ENCODE results near the gene CFAP91. TPM values are rescaled to one million over a fixed set of nuclear protein-coding genes. Genes with fewer than 3 reads are reported as not detected.
A peak's percentile ranks its signal among the peaks of the same experiment; 100 is the strongest.

The CFAP91 gene
- polyA plus RNA-seq, 6 donors from 2014 or later = 0.12 to 0.43 (median 0.31) TPM; not detected in 3

DNA sequence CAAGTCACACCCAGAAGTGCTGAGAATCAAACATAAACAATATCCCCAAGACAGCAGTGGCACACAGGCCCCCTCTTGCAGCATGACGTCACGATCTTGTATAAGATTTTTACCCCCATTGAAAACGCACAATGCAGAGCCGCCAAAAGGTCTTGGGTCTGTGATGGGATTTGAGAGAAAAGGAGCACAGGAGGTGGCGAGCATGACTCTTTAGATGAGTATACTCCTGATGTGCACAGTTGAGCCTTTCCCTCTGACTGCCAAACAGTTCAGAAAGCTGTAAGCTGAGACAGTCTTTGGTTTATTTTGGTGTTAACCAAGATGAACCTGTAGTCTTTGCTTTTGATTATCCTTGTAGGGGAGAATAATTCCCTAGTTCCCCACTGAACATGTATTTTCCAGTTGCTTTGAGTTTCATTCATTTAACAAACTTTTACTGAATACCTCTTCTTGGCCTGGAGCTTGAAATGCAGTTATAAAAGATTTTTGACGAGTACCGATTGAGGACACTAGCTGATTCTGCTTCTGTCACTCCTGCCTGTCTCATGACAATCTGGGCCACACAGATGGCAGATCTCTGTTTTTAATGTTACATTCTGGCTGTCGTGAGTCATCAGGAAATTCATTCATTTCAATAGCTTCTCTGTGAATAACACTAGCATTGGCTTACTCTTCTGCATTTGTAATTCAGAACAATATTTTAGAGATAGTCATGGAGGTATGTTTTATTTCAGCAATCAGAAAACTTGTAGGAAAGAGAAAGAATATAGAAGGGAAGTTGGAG lies 28.9 kb downstream of the CFAP91 start:
- ATAC-seq (ENCODE audit: low read depth in 2 of 2) (no peak), DNase-seq (no peak)
- Mint-ChIP-seq H3K27ac (no peak overlapping the region), H3K4me1 (no peaks in the 10 kb centered on the region), H3K27me3 (peaks cover 0 to 8% (median 0%) of the 10 kb centered on the region in 3 donors), H3K9me3 (peaks cover 0 to under 1% (median 0%) of the 10 kb centered on the region in 7 donors), H3K36me3 (no peaks in the 10 kb centered on the region), H3K4me3 (no peak overlapping the region)

DNA sequence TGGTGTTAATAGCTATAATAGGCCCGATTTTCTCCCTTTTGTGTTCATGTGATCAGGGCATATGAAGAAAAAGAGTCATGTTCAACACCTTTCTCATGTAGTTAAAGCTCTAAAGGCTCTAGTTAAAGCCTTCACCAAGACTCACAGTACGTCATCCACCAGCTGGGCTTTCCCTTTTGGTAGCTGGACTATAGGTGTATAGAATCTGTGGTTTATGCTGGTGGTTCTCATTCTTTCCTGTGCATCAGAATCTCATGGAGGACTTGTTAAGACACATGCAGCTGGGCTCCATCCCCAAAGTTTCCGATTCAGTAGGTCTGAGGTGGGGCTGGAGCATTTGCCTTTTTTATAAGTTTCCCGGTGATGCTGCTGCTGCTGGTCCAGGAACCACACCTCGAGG lies 31.0 kb downstream of the CFAP91 start:
- ATAC-seq (ENCODE audit: low read depth in 2 of 2) = no peak

DNA sequence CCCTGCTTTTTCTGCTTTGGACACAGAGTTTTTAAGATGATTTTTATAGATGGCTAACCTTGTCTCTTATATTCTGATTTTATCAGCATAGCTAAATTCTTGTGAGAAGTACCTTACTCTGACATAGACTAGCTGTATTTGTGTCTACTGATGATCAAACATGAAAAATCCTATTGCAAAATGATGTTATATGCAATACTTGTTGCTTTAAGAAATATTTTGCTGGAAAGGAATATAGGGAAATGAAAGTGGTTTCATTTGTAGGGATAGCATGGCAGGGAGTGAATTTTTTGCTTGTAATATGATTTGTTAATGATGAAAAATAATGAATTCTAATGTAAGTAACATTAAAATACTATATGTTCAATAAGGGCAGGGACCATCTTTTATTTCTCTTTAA lies 35.9 kb downstream of the CFAP91 start:
- H3K4me1 Mint-ChIP-seq = no peaks in the 10 kb centered on the region
- peaks cover 0 to 2% (median 0%) of the 10 kb centered on the region in 7 donors for H3K9me3 Mint-ChIP-seq
- H3K4me3 Mint-ChIP-seq = no peak overlapping the region
- H3K27me3 Mint-ChIP-seq = peaks cover 19 to 29% (median 23%) of the 10 kb centered on the region in 3 donors
- H3K36me3 Mint-ChIP-seq = no peaks in the 10 kb centered on the region
- ATAC-seq (ENCODE audit: low read depth in 2 of 2) (no peak), DNase-seq (no peak)
- H3K27ac Mint-ChIP-seq = peak overlapping the region in 1 of 6 donors; percentile 44

More for the DNA sequence above, 31.0 kb downstream of the CFAP91 start:
- peaks cover 3 to 8% (median 7%) of the 10 kb centered on the region in 3 donors for H3K27me3 Mint-ChIP-seq
- H3K4me3 Mint-ChIP-seq = no peak overlapping the region
- no peak for DNase-seq
- peaks cover 0 to 2% (median 0%) of the 10 kb centered on the region in 7 donors for H3K9me3 Mint-ChIP-seq
- H3K36me3 Mint-ChIP-seq = no peaks in the 10 kb centered on the region
- H3K27ac Mint-ChIP-seq = no peak overlapping the region
- no peaks in the 10 kb centered on the region for H3K4me1 Mint-ChIP-seq

DNA sequence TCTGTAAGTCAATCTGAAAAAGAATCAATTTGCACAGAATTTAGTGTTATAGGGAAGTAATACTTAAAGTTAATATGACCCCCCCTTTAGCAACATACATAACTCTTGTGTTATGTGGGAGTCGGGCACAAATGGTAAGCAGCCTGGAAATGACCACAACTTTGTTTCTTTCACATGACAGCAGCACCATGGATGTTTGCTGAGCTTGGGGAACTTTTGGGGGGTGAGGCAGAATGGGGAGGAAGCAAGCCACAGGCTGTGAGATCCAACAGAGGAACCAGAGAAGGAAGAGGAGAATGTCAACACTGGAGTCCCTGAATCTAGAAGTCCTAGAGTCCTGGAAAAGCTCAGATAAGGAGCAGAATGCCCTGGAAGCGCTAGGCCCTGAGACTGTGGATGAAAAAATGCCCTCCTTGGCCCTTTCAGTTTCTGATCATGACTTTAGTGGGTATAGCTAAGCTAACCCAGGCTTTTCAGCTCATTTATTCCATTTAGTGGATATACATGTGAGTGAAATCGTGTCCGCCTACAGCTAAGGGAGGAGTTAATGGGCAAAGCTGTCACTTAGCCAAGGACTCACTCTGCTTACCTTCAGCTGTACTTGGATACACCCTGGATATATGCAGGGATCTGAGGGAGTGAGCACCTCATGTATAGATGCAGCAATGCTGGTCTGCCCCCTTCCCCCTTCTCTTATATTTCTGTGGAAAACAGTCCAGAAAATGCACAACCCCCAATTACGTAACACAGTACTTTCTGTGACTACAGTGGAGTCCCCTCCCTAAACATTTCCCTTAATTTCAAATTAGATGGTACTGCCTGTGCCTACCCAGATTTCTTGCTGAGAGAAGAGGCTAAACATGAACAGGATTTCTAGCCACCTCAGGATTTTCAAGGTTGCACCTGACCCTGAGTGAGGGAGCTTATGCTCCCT lies 39.1 kb downstream of the CFAP91 start:
- H3K27me3 Mint-ChIP-seq = peaks cover 22 to 38% (median 28%) of the 10 kb centered on the region in 3 donors
- ATAC-seq (ENCODE audit: low read depth in 2 of 2) = no peak
- no peaks in the 10 kb centered on the region for H3K36me3 Mint-ChIP-seq
- H3K4me1 Mint-ChIP-seq = no peaks in the 10 kb centered on the region
- no peak overlapping the region for H3K27ac Mint-ChIP-seq
- DNase-seq = no peak
- H3K4me3 Mint-ChIP-seq = no peak overlapping the region
- H3K9me3 Mint-ChIP-seq = no peaks in the 10 kb centered on the region

DNA sequence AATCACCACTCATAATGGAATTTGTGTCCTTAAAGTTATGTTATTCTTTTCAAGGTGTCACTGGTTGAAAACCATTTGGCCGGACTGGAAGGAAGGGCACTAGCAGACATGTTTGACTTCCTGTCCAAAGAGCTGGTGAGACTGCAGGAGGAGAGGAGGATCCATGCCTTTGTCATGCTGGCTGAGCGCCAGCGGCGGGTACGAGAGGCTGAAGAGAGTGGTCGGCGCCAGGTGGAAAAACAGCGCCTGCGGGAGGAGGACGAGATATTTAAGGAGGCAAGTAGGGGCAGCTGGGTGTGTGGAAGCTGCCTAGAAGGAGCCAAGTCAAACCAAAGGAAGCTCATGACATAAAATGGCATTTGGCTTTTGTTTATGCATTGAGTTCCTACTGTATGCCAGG lies 41.1 kb downstream of the CFAP91 start:
- H3K27ac Mint-ChIP-seq = no peak overlapping the region
- no peaks in the 10 kb centered on the region for H3K9me3 Mint-ChIP-seq
- H3K4me1 Mint-ChIP-seq = no peaks in the 10 kb centered on the region
- no peak for ATAC-seq (ENCODE audit: low read depth in 2 of 2)
- no peak overlapping the region for H3K4me3 Mint-ChIP-seq
- peaks cover 22 to 37% (median 22%) of the 10 kb centered on the region in 3 donors for H3K27me3 Mint-ChIP-seq
- no peak for DNase-seq
- H3K36me3 Mint-ChIP-seq = no peaks in the 10 kb centered on the region

DNA sequence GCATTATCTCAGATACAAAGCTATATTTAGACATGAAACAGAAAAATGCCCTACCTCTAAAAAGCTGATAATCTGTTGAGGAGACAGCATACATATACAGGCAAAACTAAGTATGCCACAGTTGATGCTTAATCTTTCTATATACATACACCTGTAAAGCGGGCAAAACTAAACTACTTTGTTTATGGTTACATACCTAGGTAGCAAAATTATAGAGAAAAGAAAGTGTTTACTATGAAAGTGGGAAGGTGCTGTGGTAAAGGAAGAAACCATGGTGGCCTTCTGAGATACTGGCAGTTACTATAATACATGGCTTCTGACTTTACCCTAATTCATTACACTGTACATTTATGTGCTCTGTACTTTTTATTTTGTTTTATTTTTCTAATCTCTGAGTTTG lies 43.1 kb downstream of the CFAP91 start:
- Mint-ChIP-seq H3K36me3 (no peaks in the 10 kb centered on the region), H3K27me3 (peaks cover 20 to 29% (median 23%) of the 10 kb centered on the region in 3 donors), H3K4me3 (no peak overlapping the region), H3K4me1 (no peaks in the 10 kb centered on the region), H3K27ac (no peak overlapping the region), H3K9me3 (no peaks in the 10 kb centered on the region)
- no peak for DNase-seq
- ATAC-seq (ENCODE audit: low read depth in 2 of 2) = no peak

DNA sequence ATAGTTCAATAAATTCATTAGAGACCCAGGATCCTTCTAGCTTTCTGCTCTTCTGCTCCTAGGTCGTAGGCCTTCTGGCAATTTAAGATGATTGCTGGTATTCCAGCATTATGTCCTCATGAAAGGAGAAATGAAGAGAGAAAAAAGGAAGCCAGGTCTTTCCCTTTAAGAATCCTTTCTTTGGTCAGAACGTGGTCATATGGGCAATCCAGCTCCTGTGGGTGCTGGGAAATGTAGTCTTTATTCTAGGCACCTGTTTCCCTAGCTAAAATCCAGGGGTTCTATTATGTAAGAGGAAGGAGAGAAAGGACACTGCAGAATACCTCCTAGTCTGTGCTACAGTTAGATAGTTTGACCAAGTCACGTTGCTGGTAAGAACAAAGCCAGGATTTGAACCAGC lies 43.6 kb downstream of the CFAP91 start:
- Mint-ChIP-seq H3K4me1 (no peaks in the 10 kb centered on the region), H3K27me3 (peaks cover 21 to 24% (median 24%) of the 10 kb centered on the region in 3 donors), H3K27ac (no peak overlapping the region), H3K36me3 (no peaks in the 10 kb centered on the region), H3K4me3 (no peak overlapping the region), H3K9me3 (no peaks in the 10 kb centered on the region)
- no peak for ATAC-seq (ENCODE audit: low read depth in 2 of 2)
- no peak for DNase-seq

DNA sequence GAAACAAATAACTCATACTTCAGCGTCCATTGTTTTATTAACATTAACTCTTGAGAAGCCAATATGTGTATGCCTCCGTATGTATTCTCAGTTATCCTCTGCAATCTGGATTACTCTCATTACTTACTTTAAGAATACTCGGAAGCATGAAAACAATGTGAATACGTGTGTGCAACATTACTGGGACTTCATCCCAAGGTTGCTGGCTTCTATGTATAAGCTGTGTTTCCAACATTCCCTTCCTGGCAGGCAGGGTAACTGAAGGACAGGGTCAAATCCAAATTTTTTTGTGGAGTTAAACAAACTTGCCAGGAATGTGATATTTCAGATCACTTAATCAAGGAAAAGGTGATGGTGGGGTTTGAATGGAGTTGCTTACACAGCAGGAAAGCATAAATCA lies 44.5 kb downstream of the CFAP91 start:
- no peak for DNase-seq
- H3K27me3 Mint-ChIP-seq = peaks cover 17 to 19% (median 18%) of the 10 kb centered on the region in 3 donors
- peaks cover 0 to 1% (median 0%) of the 10 kb centered on the region in 7 donors for H3K9me3 Mint-ChIP-seq
- no peak overlapping the region for H3K27ac Mint-ChIP-seq
- no peak overlapping the region for H3K4me3 Mint-ChIP-seq
- H3K4me1 Mint-ChIP-seq = no peaks in the 10 kb centered on the region
- no peaks in the 10 kb centered on the region for H3K36me3 Mint-ChIP-seq
- no peak for ATAC-seq (ENCODE audit: low read depth in 2 of 2)

DNA sequence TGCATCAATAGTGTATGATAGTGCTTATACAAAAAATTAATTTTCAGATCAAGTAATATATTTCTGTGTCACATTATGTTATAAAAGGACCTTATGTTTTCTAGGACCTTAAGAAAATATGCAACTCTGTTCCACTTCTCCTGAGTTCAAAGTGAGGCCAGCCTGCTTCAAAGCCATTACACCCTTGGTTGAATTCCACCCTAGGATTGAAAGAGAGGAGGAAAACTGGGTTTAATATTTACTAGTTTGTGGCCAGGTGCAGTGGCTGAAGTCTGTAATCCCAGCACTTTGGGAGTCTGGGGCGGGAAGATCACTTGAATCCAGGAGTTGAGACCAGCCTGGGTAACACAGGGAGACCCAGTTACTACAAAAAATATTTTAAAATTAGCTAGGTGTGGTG lies 46.2 kb downstream of the CFAP91 start:
- DNase-seq (no peak), ATAC-seq (ENCODE audit: low read depth in 2 of 2) (no peak)
- Mint-ChIP-seq H3K27ac (no peak overlapping the region), H3K36me3 (peaks cover 4% of the 10 kb centered on the region in 2 donors), H3K9me3 (peaks cover 2 to 7% (median 4%) of the 10 kb centered on the region in 7 donors), H3K27me3 (peaks cover 15 to 20% (median 16%) of the 10 kb centered on the region in 3 donors), H3K4me1 (no peaks in the 10 kb centered on the region), H3K4me3 (no peak overlapping the region)

DNA sequence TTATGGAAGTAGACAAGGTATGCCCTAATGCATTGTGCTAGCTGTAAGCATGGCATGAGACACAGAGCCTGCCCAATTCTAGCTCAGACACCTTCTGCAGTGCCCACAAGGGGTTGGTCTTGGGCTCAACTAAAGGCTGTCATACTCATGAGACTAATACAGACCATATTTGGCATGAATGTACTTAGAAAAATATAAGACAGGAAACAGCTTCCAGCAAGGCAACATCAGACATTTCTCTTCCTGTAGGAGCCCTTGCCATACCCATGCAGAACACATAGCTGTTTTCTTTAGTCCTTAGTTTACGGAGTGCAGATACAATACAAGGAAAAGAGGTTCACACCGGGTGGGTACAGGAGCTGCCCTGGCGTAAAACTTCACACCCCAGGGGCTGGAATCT lies 48.6 kb downstream of the CFAP91 start:
- peaks cover 24 to 27% (median 25%) of the 10 kb centered on the region in 3 donors for H3K27me3 Mint-ChIP-seq
- DNase-seq (no peak), ATAC-seq (ENCODE audit: low read depth in 2 of 2) (no peak)
- H3K36me3 Mint-ChIP-seq = peaks cover 6 to 8% of the 10 kb centered on the region in 2 donors
- peaks cover 5 to 10% (median 7%) of the 10 kb centered on the region in 7 donors for H3K9me3 Mint-ChIP-seq
- H3K4me3 Mint-ChIP-seq = no peak overlapping the region
- no peak overlapping the region for H3K27ac Mint-ChIP-seq
- no peaks in the 10 kb centered on the region for H3K4me1 Mint-ChIP-seq

Other genes with a start within 250 kb of the CFAP91 start
- gene TMEM39A, start 239.4 kb upstream of the CFAP91 start, polyA plus RNA-seq (ENCODE audit: low read depth in 6 of 6) = 10 to 100 TPM in 4 of 6 donors, 1 to 10 TPM in 2; 3.5 to 16.1 (median 10.7) TPM
- 10 to 100 TPM; 12.4 to 29.1 (median 22.2) TPM for gene POGLUT1, start 234.1 kb upstream of the CFAP91 start, polyA plus RNA-seq (ENCODE audit: low read depth in 6 of 6)
- 10 to 100 TPM; 57.3 to 77.6 (median 64.2) TPM for gene TIMMDC1, start 204.5 kb upstream of the CFAP91 start, polyA plus RNA-seq (ENCODE audit: low read depth in 6 of 6)
- 1 to 10 TPM in 1 of 6 donors, under 1 TPM in 4, not detected in 1; 0.60 to 1.1 (median 0.94) TPM for gene CD80, start 143.4 kb upstream of the CFAP91 start, polyA plus RNA-seq (ENCODE audit: low read depth in 6 of 6)
- gene ADPRH, start 123.5 kb upstream of the CFAP91 start, polyA plus RNA-seq (ENCODE audit: low read depth in 6 of 6) = 10 to 100 TPM; 10.4 to 16.8 (median 14.4) TPM
- gene PLA1A, start 105.1 kb upstream of the CFAP91 start, polyA plus RNA-seq (ENCODE audit: low read depth in 6 of 6) = not detected
- gene POPDC2, start 42.4 kb upstream of the CFAP91 start, polyA plus RNA-seq (ENCODE audit: low read depth in 6 of 6) = 1 to 10 TPM; 2.0 to 4.0 (median 2.4) TPM
- gene COX17, start 25.6 kb upstream of the CFAP91 start, polyA plus RNA-seq (ENCODE audit: low read depth in 6 of 6) = 10 to 100 TPM; 67.3 to 99.7 (median 81.1) TPM
- gene NR1I2, start 79.1 kb downstream of the CFAP91 start, polyA plus RNA-seq (ENCODE audit: low read depth in 6 of 6) = under 1 TPM in 4 of 6 donors, not detected in 2; 0.15 to 0.65 (median 0.26) TPM